HG02759 (cell line): ENCODE data around the gene ZFP90.
"Not testable (repeated sequence)": the region's sequence is repeated elsewhere in the genome, so short reads cannot be mapped to it uniquely, and the experiment has no call there.

Source experiments
- ATAC-seq: cut with Tn5 transposase; IDR thresholded peaks from one replicate; pipeline ENCODE4 v1.9.1; 2021; ENCODE audit warnings: mild to moderate bottlenecking, moderate library complexity; ENCODE audit not compliant: unreplicated experiment

ZFP90 gene

GRCh38 chr16:68538880-68539701 is at the start of gene ZFP90:
TSS of gene ZFP90 (plus strand) at chr16:68539291. CDS start at chr16:68539793, 502 bp downstream.
- ATAC-seq = peak; percentile 95

DNA sequence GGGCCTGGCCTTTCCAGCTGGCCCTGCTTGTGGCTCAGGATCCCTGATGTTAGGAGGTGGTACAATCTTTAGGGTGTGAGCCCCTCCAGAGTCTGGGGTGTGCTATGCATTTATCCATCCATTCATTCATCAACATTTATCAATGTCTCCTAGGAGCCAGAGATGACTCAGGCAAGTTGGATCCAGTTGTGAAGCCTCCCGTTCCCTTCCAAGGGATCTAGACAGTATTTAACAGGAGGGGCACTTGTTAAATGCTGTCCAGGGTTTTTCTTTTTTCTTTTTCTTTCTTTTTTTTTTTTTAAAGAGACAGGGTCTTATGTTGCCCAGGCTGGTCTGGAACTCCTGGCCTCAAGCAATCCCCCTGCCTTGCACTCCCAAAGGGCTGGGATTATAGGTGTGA is 48.7 kb upstream of the ZFP90 start:
- no peak for ATAC-seq

- no peak for ATAC-seq
Observed at GRCh38 chr16:68490829-68491575, 48.1 kb upstream of the ZFP90 start.

- no peak for ATAC-seq
Observed at GRCh38 chr16:68491576-68491950, 47.5 kb upstream of the ZFP90 start.

DNA sequence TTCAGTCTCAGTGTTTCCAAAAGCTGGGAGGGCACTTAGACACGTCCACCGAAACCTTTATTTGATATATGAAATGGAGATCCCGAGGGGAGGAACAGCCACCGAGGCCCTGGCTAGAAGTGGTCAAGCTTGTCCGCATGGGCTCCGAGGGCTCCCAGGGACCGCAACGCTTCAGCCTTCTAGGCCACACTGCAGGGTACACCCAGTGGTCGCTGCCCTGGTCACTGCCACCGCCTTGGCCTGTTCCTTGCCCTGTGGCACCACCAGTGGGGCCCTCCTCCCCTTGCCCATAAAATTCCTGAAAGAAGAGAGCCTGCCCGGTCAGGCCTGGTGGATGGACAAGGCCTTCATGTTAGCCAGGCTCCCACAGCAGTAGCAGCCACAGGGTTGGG is 46.9 kb upstream of the ZFP90 start:
- ATAC-seq = no peak

DNA sequence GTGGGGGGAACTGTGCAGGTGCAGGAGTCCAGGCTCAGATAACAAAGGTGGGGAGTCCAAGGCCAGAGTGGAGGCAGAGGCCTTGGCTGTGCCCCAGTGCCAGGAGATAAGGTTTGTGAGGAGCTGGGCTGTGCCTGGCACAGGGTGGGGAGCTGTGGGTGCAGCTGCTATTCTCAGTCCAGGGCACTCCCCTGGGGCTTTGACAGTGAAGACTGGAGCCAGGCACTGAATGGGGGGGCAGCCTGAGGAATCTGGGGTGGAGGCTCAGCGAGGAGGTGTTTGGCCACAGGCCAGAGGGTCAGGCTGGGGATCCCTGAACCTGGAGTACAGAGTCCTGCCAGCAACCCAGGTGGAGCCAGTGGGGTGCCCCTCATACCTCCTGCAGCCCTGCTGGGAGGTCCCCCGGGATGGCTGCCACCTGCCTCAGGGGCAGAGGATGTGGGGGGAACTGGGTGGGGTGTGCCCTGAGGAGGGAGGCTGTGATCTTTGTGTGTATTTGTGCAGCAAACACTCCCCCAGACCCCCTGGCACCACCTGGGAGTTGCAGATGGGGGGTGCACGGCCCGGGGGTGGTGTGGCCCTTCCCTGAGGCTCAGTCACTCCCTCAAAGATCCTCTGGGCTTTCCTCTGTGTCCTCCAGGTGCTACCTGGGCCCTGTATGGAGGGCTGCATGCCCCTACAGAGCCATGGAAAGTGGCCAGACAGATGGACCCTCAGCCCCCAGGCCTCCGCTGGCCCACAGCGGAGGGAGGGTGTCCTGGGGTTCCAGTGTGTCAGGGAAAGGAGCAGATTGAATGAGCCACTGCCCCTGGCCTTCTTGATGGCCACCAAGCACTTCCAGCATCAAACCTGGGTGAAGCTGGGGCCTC is 46.3 kb upstream of the ZFP90 start:
- no peak for ATAC-seq

DNA sequence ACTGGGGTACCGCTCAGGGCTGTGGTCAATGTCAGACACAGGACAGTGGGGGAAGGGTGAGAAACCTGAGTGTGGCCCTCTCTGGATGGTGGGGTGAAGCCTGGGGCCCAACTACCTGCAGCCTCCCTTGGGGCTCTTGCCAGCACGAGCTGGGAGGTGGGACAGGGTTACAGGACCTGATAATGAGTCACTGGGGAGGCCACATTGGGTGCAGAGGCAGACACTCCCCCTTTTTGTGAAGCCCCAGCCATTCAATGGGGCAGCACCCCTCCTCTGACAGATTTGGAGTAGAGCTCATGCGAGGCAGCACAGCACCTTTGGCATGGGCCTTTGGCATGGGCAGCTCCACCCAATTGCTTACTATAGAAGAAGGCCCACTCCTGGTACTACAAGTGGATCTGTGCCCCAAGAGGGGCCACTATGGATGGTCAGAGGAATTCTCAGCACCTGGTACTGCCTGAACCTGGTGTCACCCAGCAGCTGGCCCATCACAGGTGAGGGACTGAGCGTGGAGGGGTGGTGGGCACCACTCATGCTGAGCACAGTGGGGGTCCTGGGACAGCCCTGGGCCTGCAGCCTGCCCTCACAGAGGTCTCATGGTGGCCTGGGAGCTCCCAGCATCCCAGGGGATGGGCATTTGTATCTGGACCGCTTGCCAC is 45.5 kb upstream of the ZFP90 start:
- no peak for ATAC-seq

DNA sequence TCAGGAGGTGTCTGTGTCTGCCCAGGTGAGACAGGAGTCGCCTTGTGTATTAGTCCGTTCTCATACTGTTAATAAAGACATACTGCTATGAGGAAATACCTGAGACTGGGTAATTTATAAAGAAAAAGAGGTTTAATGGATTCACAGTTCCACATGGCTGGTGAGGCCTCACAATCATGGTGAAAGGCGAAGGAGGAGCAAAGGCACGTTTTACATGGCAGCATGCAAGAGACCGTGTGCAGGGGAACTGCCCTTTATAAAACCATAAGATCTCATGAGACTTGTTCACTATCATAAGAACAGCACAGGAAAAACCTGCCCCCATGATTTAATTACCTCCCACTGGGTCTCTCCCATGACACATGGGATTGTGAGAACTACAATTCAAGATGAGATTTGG is 44.8 kb upstream of the ZFP90 start:
- not testable (repeated sequence) for ATAC-seq

DNA sequence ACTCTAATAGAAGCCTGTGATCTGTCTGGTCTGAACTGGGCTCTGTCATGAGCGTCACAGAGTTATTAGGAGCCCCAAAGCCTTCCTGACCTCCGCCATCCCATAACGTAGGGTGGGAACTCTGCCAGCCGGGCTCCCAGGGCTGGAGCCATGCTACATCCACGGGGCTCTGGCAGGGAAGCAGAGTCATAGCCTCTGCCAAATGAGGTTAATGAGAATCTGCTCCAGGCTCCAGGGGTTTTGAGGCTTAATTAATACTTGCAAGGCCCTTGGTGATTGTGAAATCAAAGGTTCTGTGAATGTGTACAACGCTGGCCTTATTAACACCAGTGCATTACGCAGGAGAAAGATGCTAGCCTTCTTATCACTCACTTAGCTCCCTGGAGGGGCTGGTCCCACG is 42.4 kb upstream of the ZFP90 start:
- ATAC-seq = no peak

DNA sequence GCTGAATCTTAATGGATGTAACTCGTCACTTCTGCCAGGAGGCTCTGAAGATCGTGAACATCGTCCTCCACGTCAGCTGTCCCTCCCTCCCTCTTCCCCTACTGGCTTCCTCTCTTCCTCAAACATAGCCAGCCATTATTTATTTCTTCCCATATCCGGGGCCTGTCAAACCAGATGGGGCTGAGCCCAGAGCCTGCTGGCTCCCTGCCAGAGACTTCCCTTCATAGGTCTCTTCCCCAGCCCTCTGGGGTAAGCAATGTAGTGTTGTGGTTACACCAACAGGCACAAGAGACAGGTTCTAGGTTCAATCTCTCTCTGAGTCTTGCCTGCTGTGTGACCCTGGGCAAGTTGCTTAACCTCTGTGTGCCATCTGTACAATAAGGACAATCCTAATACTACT is 40.1 kb upstream of the ZFP90 start:
- no peak for ATAC-seq

- ATAC-seq = no peak
Observed at GRCh38 chr16:68503334-68503733, 35.8 kb upstream of the ZFP90 start.

- ATAC-seq = no peak
Observed at GRCh38 chr16:68504066-68504465, 35.0 kb upstream of the ZFP90 start.

- no peak for ATAC-seq
Observed at GRCh38 chr16:68506331-68507053, 32.6 kb upstream of the ZFP90 start.

DNA sequence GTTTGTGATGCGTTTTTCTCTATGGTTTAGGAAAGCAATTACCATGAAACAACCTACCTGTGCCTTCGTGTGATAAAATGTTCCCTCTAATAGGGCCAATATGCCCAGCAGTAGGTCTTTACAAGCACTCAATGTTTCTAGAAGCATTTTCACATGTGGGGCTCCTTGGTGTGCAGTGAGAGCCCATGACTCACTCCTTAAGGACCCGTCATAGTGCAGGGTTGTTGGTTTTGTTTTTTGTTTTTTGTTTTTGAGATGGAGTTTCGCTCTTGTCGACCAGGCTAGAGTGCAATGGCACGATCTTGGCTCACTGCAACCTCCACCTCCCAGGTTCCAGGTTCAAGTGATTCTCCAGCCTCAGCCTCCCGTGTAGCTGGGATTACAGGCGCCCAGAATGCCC is 31.1 kb upstream of the ZFP90 start:
- no peak for ATAC-seq

DNA sequence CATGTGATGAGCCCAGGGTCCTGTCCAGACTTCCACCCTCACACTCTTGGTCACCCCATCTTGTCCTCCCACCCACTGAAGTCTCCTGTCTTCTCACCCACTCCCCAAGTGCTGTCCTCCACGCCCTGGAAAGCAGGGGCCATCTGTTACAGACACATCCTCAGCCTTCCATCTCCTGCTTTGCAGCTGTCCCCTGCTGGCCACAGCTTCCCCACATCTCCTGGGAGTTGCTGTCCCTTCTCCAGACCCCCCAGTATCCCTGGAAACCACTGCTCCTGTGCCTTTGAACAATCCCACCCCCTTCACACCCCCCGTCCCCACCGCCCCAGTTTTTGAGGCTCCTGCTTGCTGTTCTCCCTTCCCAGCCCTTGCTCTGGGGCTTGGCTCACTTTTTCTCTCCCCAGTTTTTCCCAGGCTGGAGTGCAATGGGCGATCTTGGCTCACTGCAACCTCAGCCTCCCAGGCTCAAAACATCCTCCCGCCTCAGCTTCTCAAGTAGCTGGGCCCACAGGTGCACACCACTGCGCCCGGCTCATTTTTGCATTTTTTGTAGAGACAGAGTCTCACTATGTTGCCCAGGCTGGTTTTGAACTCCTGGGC is 30.4 kb upstream of the ZFP90 start:
- ATAC-seq = no peak

- ATAC-seq = no peak
Observed at GRCh38 chr16:68509381-68509780, 29.7 kb upstream of the ZFP90 start.

- ATAC-seq = no peak
Observed at GRCh38 chr16:68510775-68511174, 28.3 kb upstream of the ZFP90 start.

DNA sequence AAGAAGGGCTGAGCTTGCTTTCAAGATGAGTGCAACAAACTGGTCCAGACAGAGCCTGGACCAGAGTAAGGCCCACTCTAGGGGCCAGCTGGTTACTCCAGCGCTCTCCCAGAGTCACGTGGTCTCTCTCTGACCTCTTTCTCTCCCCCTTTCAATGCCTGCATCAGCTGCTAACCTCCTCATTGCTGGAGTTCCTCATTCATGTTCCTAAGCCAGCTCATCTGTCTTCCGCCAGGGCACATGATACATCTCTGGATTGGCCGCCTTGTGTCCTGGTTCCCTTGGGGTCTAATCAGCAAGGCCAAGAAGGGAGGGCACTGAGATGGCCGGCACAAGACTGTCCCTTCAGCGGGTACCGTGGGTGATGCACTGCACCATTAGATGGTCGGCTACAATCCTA is 26.9 kb upstream of the ZFP90 start:
- ATAC-seq = no peak

DNA sequence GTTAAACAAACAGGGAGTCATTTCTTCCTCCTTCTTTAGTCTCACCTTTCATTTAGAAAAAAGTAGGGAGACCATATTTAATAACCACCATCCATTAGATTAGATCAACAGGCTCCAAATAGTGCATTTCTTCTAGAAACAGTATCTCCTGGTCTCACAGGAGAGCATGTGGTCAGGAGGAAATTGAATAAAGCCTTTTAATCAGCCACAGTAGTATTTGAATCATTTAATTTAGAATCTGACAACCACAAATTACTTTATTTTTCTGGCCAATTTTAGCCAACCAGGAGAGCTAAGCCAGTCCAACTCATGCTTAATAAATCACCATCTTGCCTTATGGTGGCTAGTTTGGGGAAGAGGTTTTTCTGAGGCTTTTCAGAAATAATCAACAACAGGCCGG is 26.3 kb upstream of the ZFP90 start:
- ATAC-seq = no peak

- ATAC-seq = no peak
Observed at GRCh38 chr16:68514511-68514910, 24.6 kb upstream of the ZFP90 start.
